ENCODE data around the gene TBC1D16.

TBC1D16 gene

GRCh38 chr17:79923974-79924638 is 111.6 kb downstream of the TBC1D16 start:
- peak; percentile 17 for DNase-seq

DNA sequence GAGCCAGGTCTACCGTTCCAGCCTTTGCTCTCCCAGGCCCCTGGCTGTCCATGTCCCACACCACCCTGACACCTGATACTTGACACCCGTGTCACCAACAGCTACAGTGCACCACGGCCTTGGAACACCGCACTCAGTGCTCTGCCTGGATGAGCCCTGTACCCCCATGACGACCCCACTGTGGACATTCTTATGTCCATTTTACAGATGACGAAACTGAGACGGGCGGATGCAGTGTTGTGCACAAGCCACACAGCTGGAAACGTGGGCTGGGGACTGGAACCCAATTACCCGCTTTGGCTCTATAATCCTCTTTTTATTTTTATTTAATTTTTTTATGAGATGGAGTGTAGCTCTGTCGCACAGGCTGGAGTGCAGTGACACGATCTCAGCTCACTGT is 112.9 kb downstream of the TBC1D16 start:
- no peak for DNase-seq

GRCh38 chr17:79922116-79922601 is 113.5 kb downstream of the TBC1D16 start:
- DNase-seq, result peak; percentile 29

GRCh38 chr17:79921411-79922115 is 114.1 kb downstream of the TBC1D16 start:
- no peak for DNase-seq

DNA sequence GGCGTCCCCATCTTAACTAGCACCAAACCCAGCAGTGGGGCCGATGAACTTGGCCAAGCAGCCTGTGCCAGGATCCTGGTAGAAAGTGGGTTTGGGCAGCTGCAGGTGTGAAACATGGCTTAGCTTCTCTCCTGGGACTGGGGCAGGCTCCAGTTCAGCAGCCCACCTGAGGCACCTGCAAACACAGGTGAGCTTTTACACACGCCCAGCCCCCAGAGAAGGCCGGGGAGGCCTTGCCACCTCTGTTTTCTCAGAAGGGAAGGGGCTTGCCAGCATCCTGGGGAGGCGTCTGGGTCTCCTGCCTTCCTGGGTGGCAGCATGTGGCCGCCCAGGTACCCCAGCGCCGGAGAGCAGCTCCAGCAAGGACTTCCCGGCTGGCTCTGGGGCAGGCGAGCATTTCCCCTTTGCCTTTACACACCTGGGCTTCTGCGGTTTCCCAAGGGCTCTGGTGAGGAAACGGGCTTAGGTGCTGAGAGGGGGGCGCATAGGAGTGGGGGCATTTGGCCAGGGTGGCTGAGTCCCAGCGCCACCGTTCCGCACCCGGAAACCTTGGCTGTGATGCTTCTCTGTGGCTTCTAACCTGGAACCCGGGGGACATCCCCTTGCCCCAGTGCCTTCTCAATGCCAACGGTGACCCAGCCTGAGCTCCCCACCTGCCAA is 114.8 kb downstream of the TBC1D16 start:
- DNase-seq, result no peak

DNA sequence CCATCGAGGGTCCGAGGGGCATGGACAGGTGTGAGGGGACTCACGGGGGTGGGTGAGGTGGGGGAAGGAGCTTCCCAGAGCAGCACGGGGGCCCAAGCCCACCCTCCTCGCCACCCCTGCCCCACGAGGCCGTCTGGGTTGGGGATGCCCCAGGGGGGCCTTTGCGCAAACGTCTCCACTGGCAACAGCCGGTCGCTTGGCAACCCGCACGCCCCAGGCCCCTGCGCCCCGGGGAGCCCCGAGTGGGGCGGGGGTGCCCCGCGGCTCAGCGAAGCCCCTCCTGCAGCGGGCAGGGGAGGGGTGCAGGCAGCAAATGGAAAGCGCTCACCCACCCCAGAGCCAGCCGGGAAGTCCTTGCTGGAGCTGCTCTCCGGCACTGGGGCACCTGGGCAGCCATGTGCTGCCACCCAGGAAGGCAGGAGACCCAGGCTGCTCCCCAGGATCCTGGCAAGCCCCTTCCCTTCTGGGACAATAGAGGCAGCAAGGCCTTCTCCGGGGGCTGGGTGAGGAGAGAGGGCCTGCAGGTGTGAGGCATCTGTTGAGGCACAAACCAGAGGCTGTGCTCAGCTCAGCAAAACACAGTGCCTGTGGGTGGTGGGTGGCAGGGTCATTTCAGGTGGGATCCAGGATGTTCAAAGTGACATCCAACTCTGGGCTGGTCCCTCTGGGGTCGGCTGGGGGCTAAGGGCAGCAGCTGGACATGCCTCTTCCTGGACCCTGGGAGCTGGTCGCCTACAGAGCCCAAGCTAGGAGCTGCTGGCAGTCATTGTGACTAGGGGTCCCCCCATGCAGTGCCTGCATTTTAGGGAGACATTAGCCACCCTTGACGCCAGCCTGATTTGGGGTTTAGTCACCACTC is 115.6 kb downstream of the TBC1D16 start:
- no peak for DNase-seq

GRCh38 chr17:79919164-79919585 is 116.5 kb downstream of the TBC1D16 start:
- no peak for DNase-seq

DNA sequence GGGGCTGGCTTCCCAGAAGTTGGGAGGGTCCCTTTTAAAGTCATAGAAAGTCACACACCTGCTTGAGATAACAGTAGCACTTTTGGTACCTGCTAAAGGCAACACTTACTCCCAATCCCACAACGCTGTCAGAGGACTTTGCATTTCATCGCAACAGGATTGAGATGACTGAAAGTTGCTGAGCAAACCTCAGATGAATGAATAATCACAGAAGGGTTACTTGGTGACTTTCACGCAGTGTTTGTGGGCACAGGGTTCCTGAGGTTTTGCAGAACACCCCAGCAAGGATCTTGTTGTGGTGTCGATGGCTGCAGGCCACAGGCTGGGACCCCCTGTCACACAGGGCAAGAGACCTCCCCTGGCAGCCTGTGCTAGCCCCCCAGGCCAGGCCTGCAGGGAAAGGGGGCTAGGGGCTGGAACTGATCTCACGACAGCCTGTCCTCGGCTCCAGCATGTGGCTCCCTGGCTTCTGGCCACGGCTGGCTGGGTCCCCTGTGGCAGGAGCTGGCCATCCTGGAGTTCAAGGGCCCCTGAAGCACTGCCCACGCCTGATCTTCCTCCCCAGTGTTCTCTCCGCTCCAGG is 117.0 kb downstream of the TBC1D16 start:
- DNase-seq, result no peak

DNA sequence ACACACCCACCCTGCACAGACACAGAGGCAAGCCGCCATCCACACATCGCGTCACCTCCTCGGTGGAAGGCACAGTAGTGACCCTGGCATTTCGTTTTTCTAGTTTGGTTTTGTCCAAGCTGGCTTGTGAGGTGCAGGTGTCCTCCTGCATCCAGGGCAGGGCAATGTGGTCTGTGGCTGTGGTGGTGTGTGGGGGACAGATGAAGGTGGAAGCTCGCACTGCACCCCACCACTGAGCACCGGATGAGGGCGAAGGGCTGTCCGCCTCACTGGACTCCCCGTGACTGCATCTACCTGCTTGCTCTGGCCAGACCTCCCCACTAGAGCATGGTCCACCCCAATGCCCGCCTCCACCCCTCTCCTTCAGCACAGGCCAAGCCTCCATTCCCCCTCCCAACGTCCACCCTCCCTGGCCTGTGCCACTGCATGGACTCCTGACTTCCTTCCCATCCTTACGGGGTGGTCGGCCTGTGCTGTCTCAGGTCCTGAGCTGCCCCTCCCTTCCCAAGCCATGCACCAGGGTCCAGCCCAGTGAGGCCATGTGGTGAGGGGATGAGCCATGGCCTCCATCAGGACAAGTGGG is 117.7 kb downstream of the TBC1D16 start:
- no peak for DNase-seq

DNA sequence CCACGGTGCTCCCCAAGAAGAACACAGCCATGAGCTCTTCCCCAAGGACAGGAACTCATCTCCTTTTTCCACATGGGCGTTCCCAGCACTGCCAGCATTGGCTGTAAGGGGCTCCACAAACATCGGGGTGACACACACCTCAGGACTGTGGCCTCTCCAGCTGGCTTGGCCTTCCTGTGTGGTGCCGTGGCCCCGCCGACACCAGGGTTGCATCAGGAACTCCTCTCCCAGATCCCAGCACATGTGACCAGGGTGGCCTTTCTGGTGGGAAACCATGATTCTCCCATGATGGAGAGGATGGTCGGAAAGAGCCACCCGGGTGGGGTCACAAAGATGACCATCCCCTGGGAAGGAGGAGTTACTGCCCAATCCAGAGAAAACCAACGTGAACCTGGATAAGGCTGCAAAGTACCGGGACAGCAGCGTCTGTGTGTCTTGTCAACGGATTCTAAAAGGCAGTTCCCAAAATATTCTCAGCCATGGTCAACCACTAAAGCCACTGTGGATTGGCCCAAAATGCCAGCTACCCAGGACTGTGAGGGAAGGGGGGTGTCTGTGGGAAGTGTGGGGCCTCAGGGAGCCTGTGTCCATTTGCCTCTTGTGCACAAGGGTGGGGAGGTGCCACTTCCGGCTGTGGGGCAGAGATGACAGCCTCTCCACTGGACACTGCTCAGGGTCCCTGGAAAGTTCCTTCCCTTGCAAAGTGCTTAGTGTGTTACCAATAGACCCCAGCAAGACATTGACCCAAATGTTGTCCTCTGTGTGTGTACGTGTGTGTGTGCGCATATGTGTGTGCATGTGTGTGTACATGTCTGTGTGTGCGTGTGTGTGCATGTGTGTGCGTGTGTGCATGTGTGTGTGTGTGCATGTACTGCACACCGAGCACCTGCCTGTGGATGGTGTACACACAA is 118.4 kb downstream of the TBC1D16 start:
- DNase-seq, result no peak

DNA sequence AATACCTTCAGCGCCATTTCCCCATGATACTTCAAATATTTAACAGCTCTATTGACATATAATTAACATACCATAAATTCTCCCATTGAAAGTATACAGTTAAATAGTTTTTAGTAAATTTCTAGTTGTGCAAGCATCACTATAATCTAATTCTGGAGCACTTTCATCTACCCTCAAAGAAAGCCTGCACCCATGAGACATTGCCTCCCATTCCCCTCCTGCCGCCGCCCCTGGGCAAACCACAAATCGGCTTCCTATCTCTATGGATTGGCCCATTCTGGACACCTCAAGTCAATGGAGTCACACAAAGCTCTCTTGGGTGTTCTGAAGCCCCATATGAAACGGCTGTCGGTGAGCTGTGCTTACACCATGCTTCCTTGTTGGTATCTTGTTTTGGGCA is 119.2 kb downstream of the TBC1D16 start:
- DNase-seq, result no peak

GRCh38 chr17:79915850-79916430 is 119.7 kb downstream of the TBC1D16 start:
- peak; percentile 18 for DNase-seq

DNA sequence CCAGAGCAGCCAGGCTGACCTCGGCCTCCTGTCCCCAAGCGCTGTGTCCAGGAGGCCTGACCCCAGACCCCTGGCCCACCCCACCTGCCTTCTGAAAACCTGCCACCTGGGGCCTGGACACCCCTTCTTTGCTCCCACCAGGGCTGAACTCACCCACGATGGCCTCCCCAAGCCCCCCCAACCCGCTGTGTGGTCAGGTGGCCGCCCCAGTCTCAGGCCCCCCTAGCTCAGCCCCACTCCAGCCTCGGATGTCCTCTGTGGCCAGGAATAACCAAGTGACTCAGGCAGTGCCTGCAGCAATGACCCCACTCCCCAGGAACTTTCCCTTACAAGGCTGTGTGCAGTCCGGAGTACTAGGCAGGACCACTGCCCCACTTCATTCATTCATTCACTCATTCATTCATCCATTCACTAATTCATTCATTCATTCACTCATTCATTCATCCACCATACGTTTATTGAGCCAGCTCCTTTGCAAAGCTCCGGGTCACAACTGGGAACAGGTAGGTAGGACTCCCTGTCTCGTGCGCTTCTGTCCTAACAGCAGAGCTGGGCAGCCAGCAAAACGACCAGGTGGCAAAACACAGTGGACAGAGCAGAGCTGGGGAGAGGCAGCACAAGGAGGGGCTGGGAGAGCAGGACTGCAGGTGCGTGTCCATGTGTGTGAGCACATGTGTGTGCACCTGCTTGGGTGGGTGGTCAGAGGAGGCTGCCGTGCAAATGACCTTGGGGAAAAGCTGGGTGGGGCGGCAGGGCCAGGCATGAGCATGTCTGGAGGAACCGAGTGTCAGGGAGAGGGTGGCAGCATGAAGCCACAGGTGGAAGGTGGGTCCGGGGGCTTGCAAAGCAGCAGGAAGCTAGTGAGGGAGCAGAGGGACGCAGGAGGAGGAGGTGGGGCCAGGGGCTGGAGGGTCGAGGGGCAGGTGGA is 120.6 kb downstream of the TBC1D16 start:
- DNase-seq, result no peak

DNA sequence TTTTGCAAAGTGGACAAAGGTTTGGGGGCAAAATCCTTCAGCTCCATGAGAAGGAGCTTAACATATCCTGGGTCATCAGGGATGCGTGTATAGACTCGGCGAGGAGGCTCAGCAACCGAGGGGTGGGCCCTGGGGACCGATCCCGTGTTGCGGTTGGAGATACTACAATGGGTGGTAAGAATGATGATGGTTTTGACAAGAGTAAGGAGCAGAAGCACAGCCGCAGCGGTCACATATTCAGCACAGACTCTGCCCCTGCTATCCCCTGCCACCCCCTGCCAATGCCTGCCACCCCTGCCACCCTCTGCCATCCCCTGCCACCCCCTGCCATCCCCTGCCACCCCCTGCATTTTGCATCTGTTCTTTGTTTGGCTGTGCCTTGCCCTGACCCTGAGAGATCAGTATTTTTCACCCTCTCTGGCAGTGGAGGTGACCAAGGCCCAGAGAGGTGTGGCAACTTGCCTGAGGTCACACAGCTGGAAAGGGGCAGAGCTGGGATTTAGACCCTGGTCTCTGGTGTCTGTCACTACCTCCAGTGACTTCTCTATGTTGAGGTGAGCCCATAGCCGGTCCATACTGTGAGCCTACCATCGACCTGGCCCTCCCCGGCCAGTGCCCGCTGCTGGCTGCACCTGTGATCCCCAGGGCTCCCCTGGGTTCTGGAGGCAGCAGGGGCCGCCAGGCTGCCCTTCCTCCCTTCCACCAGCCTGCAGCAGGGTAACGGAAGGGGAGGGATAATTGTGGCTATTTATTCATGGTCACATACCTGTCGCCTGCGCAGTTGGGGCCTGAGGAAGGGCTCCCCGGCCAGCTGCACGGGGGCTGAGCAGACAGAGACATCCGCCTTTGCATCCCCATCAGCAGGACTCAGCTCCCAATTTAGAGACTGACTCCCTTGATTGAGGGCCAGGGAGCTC is 121.5 kb downstream of the TBC1D16 start:
- DNase-seq, result no peak

DNA sequence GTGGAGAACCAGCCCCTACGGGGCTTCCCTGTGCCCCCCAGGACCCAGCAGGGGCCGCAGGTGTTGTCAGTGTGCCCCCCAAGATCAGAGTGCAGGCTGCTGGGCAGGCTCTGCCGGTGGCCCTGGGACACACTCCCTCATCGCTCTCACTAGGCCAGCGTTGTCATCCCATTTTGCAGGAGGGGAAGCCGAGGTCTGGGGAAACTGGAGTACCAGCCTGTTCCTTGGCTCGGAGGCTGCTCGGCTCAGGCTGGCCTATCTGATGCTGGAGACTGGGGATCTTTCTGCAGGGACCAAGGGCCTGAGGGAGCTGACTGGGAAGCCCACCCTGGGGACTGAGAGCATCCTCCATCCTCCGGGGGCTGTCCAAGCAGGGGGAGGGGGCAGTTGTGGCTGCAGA is 122.2 kb downstream of the TBC1D16 start:
- DNase-seq, result no peak

DNA sequence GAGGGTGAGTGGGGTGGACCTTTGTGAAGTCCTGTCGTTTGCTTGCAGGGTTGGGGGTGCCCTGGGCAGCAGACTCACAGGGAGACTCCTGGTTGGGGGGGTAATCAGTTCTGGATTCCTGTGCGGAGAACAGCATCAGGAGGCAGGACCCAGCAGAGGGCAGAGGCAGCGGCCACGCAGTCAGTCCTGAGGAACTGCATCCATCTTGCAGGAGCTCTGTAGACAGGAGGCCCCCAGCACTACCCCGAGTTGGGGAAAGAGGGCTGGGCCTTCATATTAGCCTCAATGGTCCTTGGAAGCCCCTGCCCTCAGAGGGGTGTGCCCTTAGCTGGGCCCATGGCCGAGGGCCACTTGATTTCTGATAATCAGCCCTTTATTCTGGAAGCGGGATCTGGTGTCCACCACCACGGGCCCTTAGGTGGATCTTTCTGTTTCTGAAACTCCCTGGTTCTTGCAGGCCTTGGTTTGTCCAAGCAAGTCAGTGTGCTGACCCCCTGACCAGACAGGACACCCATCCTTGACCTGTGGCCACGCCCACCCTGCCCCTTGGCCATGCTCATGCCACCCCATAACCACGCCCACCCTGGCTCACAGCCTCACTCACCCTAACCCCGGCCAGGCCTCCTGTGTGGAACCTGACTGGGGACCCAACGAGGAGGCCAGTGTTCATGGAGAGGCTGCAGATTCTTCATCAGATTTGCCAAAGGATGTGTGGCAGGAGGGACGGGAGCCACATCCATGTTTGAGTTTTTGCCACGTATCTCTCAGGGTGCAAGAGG is 122.9 kb downstream of the TBC1D16 start:
- no peak for DNase-seq
